Esophagus squamous epithelium (tissue), 5 donors: Measurements from ENCODE around the gene CEP164. TPM values are rescaled to one million over a fixed set of nuclear protein-coding genes. Genes with fewer than 3 reads are reported as not detected.
"Not testable (repeated sequence)": the region's sequence is repeated elsewhere in the genome, so short reads cannot be mapped to it uniquely, and the experiment has no call there.

Experiments used
- DNase-seq: peaks from one replicate; lab custom pipeline; 2025; lab: John Stamatoyannopoulos, UW
- H3K27ac ChIP-seq, 4 donors: fragments of 200-600 bp; sonication (generic); one replicate each; pipeline ENCODE4 v1.5.1; 2016 to 2019; ENCODE audit warnings: mild to moderate bottlenecking in 1 of 4
- H3K27me3 ChIP-seq, 4 donors: fragments of 200-600 bp; sonication (generic); 1 replicate in 3 of 4; 2 replicates in 1 of 4; pipeline versions ENCODE4 v1.5.1 to v1.6.0; 2017 to 2021; ENCODE audit warnings: antibody characterized with exemption in 1 of 4
- H3K36me3 ChIP-seq, 3 donors: fragments of 200-600 bp; sonication (generic); one replicate each; pipeline ENCODE4 v1.5.1; 2016 to 2019
- H3K4me1 ChIP-seq, 3 donors: fragments of 200-600 bp; sonication (generic); one replicate each; pipeline ENCODE4 v1.5.1; 2017 to 2019
- H3K4me3 ChIP-seq, 4 donors: fragments of 200-600 bp; sonication (generic); 1 replicate in 3 of 4; 2 replicates in 1 of 4; pipeline ENCODE4 v1.5.1; 2016 to 2019; ENCODE audit warnings: mild to moderate bottlenecking in 2 of 4, moderate library complexity in 1 of 4
- H3K9me3 ChIP-seq, 3 donors: fragments of 200-600 bp; sonication (generic); one replicate each; pipeline ENCODE4 v1.5.1; 2016 to 2019
- CTCF ChIP-seq, 6 experiments: fragments of 450-650 bp in 4 of 6; fragments of 200-600 bp in 2 of 6; sonication (generic) in 2 of 6; IDR thresholded peaks; one replicate each; pipeline ENCODE4 v1.5.1; 2016 to 2019; ENCODE audit warnings: antibody characterized with exemption in 6 of 6, mild to moderate bottlenecking in 4 of 6, moderate library complexity in 4 of 6
- POLR2A ChIP-seq, 4 donors: fragments of 450-650 bp; IDR thresholded peaks; one replicate each; pipeline ENCODE4 v1.6.1; 2017; ENCODE audit warnings: antibody characterized with exemption in 4 of 4, mild to moderate bottlenecking in 4 of 4, moderate library complexity in 3 of 4
- WGBS, 2 donors: methylation state at CpG; one replicate each; pipeline ENCODE4 v1.1.5; 2018; 5-methylcytosine and 5-hydroxymethylcytosine counted together
- intact Hi-C: fragments of 100-400 bp; cut with DNase I; formaldehyde crosslinking; loops from one replicate; pipeline ENCODE4 v1.15.0; 2022
- total RNA-seq, 4 donors: library from RNA; depleted of rRNA; stranded (reverse); fragments of >200 nt; gene quantifications; one replicate each; pipeline ENCODE4 v1.1.0, GENCODE V29; 2016
- donor health status: DM: yes; HTN: yes; CAD: no.

Gene CEP164
- total RNA-seq, 4 donors from 2014 or later, result 7.3 to 20.0 (median 13.0) TPM

GRCh38 chr11:117396970-117397369 lies 69.3 kb downstream of the CEP164 start:
- intact Hi-C loops, result no loop called here
- peaks cover 33 to 71% (median 44%) of the 10 kb centered on the region in 3 donors for H3K36me3 ChIP-seq

GRCh38 chr11:117398618-117399017 lies 71.0 kb downstream of the CEP164 start:
- not testable (repeated sequence) for H3K4me3 ChIP-seq, H3K27ac ChIP-seq
- peaks cover 21 to 66% (median 30%) of the 10 kb centered on the region in 3 donors for H3K36me3 ChIP-seq

More at GRCh38 chr11:117396970-117397369, 69.3 kb downstream of the CEP164 start:
- H3K9me3 ChIP-seq, result peaks cover 0 to 10% (median 0%) of the 10 kb centered on the region in 3 donors
- no peak for DNase-seq
- H3K4me1 ChIP-seq, result no peaks in the 10 kb centered on the region
- no peak overlapping the region for H3K27ac ChIP-seq
- no peaks in the 10 kb centered on the region for H3K27me3 ChIP-seq
- WGBS, 2 donors, result 100% methylated on average over 1 of the region's 8 CpGs; no CpG with 5 or more reads in 1 of the 2 donors
- H3K4me3 ChIP-seq, result no peak overlapping the region
- TF ChIP-seq POLR2A (IDR thresholded peaks at IDR 0.05), result no peak
- no peak for TF ChIP-seq CTCF (IDR thresholded peaks at IDR 0.05)

GRCh38 chr11:117399100-117399840 lies 71.6 kb downstream of the CEP164 start:
- intact Hi-C loops, DNase-seq, H3K27me3 ChIP-seq, H3K4me1 ChIP-seq, H3K4me3 ChIP-seq, H3K27ac ChIP-seq: not testable (repeated sequence)
- H3K36me3 ChIP-seq, result peaks cover 15 to 65% (median 26%) of the 10 kb centered on the region in 3 donors
- H3K9me3 ChIP-seq, result peaks cover 0 to 10% (median 0%) of the 10 kb centered on the region in 3 donors
- WGBS, 2 donors, result 93 to 100% methylated on average over 2 of the region's 2 CpGs

More at GRCh38 chr11:117398618-117399017, 71.0 kb downstream of the CEP164 start:
- H3K27me3 ChIP-seq, DNase-seq, intact Hi-C loops, H3K4me1 ChIP-seq: not testable (repeated sequence)
- 94% methylated on average over 2 of the region's 2 CpGs; no CpG with 5 or more reads in 1 of the 2 donors for WGBS, 2 donors
- H3K9me3 ChIP-seq, result peaks cover 0 to 10% (median 0%) of the 10 kb centered on the region in 3 donors

GRCh38 chr11:117405898-117406297 lies 78.2 kb downstream of the CEP164 start:
- H3K9me3 ChIP-seq, result peaks cover 0 to 18% (median 9%) of the 10 kb centered on the region in 3 donors
- intact Hi-C loops, H3K27ac ChIP-seq, DNase-seq, H3K4me1 ChIP-seq, H3K27me3 ChIP-seq, H3K4me3 ChIP-seq: not testable (repeated sequence)
- WGBS, 2 donors, result 82 to 89% methylated on average over 1 to 2 of the region's 2 CpGs
- H3K36me3 ChIP-seq, result peaks cover 12 to 82% (median 15%) of the 10 kb centered on the region in 3 donors

GRCh38 chr11:117407016-117407415 lies 79.4 kb downstream of the CEP164 start:
- 87 to 94% methylated on average over 5 to 6 of the region's 6 CpGs for WGBS, 2 donors
- TF ChIP-seq CTCF (IDR thresholded peaks at IDR 0.05), result no peak
- TF ChIP-seq POLR2A (IDR thresholded peaks at IDR 0.05), result no peak
- no peak for DNase-seq
- Histone ChIP-seq H3K27ac (no peak overlapping the region), H3K9me3 (peaks cover 0 to 18% (median 9%) of the 10 kb centered on the region in 3 donors), H3K4me3 (no peak overlapping the region), H3K4me1 (no peaks in the 10 kb centered on the region), H3K27me3 (no peaks in the 10 kb centered on the region), H3K36me3 (peaks cover 12 to 93% (median 15%) of the 10 kb centered on the region in 3 donors)
- intact Hi-C loops, result no loop called here

GRCh38 chr11:117408356-117408755 lies 80.7 kb downstream of the CEP164 start:
- no peaks in the 10 kb centered on the region for H3K27me3 ChIP-seq
- TF ChIP-seq POLR2A (IDR thresholded peaks at IDR 0.05) (no peak), CTCF (IDR thresholded peaks at IDR 0.05) (no peak)
- peaks cover 12 to 92% (median 15%) of the 10 kb centered on the region in 3 donors for H3K36me3 ChIP-seq
- H3K4me1 ChIP-seq, result no peaks in the 10 kb centered on the region
- intact Hi-C loops, result no loop called here
- peaks cover 0 to 18% (median 9%) of the 10 kb centered on the region in 3 donors for H3K9me3 ChIP-seq
- 93% methylated on average over 3 of the region's 3 CpGs; no CpG with 5 or more reads in 1 of the 2 donors for WGBS, 2 donors
- H3K27ac ChIP-seq, result no peak overlapping the region
- no peak for DNase-seq
- no peak overlapping the region for H3K4me3 ChIP-seq
